Activated CD4-positive, alpha-beta T cell treated with anti-CD3 and anti-CD28 coated beads, Interleukin-2, Interleukin-6, amounts not matched to agents 100 ng/mL and 50 ng/mL, durations not matched to agents 16 hours and 8 hours (primary cell): ENCODE data around the gene CRIP1.

Experiments used
- DNase-seq: peaks from one replicate; pipeline ENCODE4 v3.0.0-alpha.2; 2020

Gene CRIP1

GRCh38 chr14:105482486-105483110 is 4.1 kb upstream of the CRIP1 start:
- DNase-seq, result no peak

GRCh38 chr14:105483300-105484068 is 3.2 kb upstream of the CRIP1 start:
- no peak for DNase-seq

GRCh38 chr14:105484069-105484996 is 2.4 kb upstream of the CRIP1 start:
- no peak for DNase-seq

GRCh38 chr14:105484997-105485393 is 1.7 kb upstream of the CRIP1 start:
- DNase-seq, result no peak

- DNase-seq, result peak; percentile 59
Measured at GRCh38 chr14:105485739-105486162, 935 bp upstream of the CRIP1 start.

- peak; percentile 77 for DNase-seq
Measured at GRCh38 chr14:105486974-105487448, 325 bp downstream of the CRIP1 start.

- DNase-seq, result peak; percentile 75
Measured at GRCh38 chr14:105487449-105487985, 831 bp downstream of the CRIP1 start.

GRCh38 chr14:105487986-105488777 is 1.5 kb downstream of the CRIP1 start:
- peak; percentile 36 for DNase-seq

- DNase-seq, result no peak
Measured at GRCh38 chr14:105488781-105489541, 2.3 kb downstream of the CRIP1 start.

- peak; percentile 90 for DNase-seq
Measured at GRCh38 chr14:105489542-105490266, 3.0 kb downstream of the CRIP1 start.

GRCh38 chr14:105490267-105490571 is 3.5 kb downstream of the CRIP1 start:
- no peak for DNase-seq

- DNase-seq, result peak; percentile 100
Measured at GRCh38 chr14:105490572-105491365, 4.1 kb downstream of the CRIP1 start, which contains the start of gene TEDC1. TSS of gene TEDC1 (plus strand) at chr14:105491246. CDS start at chr14:105491376, 130 bp downstream.

GRCh38 chr14:105491366-105491973 is 4.8 kb downstream of the CRIP1 start:
- peak; percentile 96 for DNase-seq

- no peak for DNase-seq
Measured at GRCh38 chr14:105492031-105492970, 5.6 kb downstream of the CRIP1 start.

- DNase-seq, result no peak
Measured at GRCh38 chr14:105492971-105493871, 6.5 kb downstream of the CRIP1 start.

GRCh38 chr14:105493921-105494605 is 7.4 kb downstream of the CRIP1 start:
- DNase-seq, result no peak

GRCh38 chr14:105494606-105494929 is 7.9 kb downstream of the CRIP1 start:
- no peak for DNase-seq
